H1 (cell line): ENCODE results near the gene TFAP2C. TPM values are rescaled to one million over a fixed set of nuclear protein-coding genes. Genes with fewer than 3 reads are reported as not detected.

Experiments
- EP300 ChIP-seq, 2 experiments: IDR thresholded peaks; 1 replicate in 1 of 2; 2 replicates in 1 of 2; pipeline ENCODE4 v1.6.1; 2011 to 2012; ENCODE audit warnings: low read depth in 2 of 2, low read length in 2 of 2, mild to moderate bottlenecking in 2 of 2, borderline replicate concordance in 1 of 2, inconsistent platforms in 1 of 2, moderate library complexity in 1 of 2
- polyA plus RNA-seq, 7 experiments: library from polyadenylated mRNA; depleted of rRNA in 3 of 7; stranded (reverse) in 5 of 7; unstranded in 2 of 7; fragments of >200 nt in 5 of 7; fragments of 200-250 nt in 2 of 7; gene quantifications; 1 replicate in 5 of 7; 2 replicates in 1 of 7; 4 replicates in 1 of 7; pipeline versions ENCODE4 v1.2.1 to v1.2.3, GENCODE V29; 2011 to 2013; ENCODE audit warnings: missing spikeins in 2 of 7, mixed read lengths in 2 of 7
- total RNA-seq: library from RNA; stranded (reverse); fragmentation: NEBNext Ultra II Directional; extraction: Animal tissue kit (Norgen Biotek cat#: 25700); gene quantifications from 2 replicates; pipeline ENCODE4 v1.2.1, GENCODE V29; 2021

Gene TFAP2C
- total and polyA plus RNA-seq, 2 of the 8 experiments (the other 6 are each of a cell fraction or from before 2014, with no cell fraction given): 1.7 to 5.8 TPM

DNA sequence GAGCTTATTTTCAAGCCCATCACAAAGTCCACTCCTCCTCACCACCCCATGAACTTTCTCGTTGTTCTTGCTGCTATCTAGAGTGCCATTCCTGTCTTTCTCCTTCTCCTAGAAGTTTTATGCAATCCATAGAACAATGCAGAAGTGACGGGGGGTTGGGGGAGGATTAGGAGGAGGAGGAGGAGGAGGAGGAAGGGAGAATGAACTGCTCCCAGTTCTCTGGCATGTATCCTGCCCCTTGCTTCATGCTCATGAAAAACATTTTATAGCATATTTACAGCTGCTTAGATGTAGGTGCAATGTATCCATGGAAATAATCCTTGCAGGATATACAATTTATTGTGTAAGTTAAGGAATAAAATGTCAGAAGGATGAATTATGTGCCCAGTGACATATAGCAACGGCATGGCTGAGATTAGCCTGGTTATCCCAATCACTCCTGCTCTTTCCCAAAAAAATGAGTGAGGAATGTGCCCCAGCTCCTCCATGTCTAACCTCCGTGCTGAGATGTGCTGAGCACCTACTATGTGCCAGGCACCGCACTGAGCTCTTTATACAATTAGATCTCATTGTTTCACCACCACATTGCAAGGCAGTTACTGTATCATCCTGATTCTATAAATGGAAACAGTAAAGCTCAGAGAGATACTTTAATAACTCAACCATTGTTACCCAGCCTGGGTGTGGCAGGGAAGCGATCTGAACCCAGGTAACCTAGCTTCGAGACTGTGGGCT, 41.6 kb upstream of the TFAP2C start (continued):
- TF ChIP-seq EP300 (IDR thresholded peaks at IDR 0.05; ENCODE audit: borderline replicate concordance in 1 of 2, low read depth in 2 of 2, low read length in 2 of 2): no peak
- TF ChIP-seq, all 59 proteins: peak for 0
